CD4-positive, alpha-beta T cell treated with Interleukin-4 for 1 hour (primary cell): ENCODE measurements around the gene LMBRD2.
A peak's percentile ranks its signal among the peaks of the same experiment; 100 is the strongest.
"Not testable (repeated sequence)": the region's sequence is repeated elsewhere in the genome, so short reads cannot be mapped to it uniquely, and the experiment has no call there.

Experiments used
- DNase-seq, 2 donors: peaks; one replicate each; pipeline ENCODE4 v3.0.0-alpha.2; 2020 to 2022

LMBRD2 gene

GRCh38 chr5:36160617-36161016 is 8.9 kb upstream of the LMBRD2 start:
- no peak for DNase-seq

- no peak for DNase-seq
Observed at GRCh38 chr5:36158144-36158543, 6.5 kb upstream of the LMBRD2 start.

GRCh38 chr5:36156619-36157018 is 4.9 kb upstream of the LMBRD2 start:
- DNase-seq: no peak

GRCh38 chr5:36156121-36156601 is 4.5 kb upstream of the LMBRD2 start:
- DNase-seq: no peak

- DNase-seq: no peak
Observed at GRCh38 chr5:36155291-36155690, 3.6 kb upstream of the LMBRD2 start.

GRCh38 chr5:36153726-36154125 is 2.0 kb upstream of the LMBRD2 start:
- DNase-seq: no peak

- DNase-seq: no peak
Observed at GRCh38 chr5:36153298-36153677, 1.6 kb upstream of the LMBRD2 start.

- no peak for DNase-seq
Observed at GRCh38 chr5:36152324-36153297, 924 bp upstream of the LMBRD2 start.

- DNase-seq: peak; percentile 19 to 36
Observed at GRCh38 chr5:36150676-36151433, 832 bp downstream of the LMBRD2 start.

- no peak for DNase-seq
Observed at GRCh38 chr5:36147681-36148080, 4.0 kb downstream of the LMBRD2 start.

GRCh38 chr5:36146390-36146789 is 5.3 kb downstream of the LMBRD2 start:
- no peak for DNase-seq

- no peak for DNase-seq
Observed at GRCh38 chr5:36145311-36145710, 6.4 kb downstream of the LMBRD2 start.

- no peak for DNase-seq
Observed at GRCh38 chr5:36138900-36139683, 12.6 kb downstream of the LMBRD2 start.

- no peak for DNase-seq
Observed at GRCh38 chr5:36136581-36136980, 15.1 kb downstream of the LMBRD2 start.

- DNase-seq: no peak
Observed at GRCh38 chr5:36135988-36136387, 15.7 kb downstream of the LMBRD2 start.

GRCh38 chr5:36133009-36133408 is 18.7 kb downstream of the LMBRD2 start:
- not testable (repeated sequence) for DNase-seq

GRCh38 chr5:36129666-36130065 is 22.0 kb downstream of the LMBRD2 start:
- not testable (repeated sequence) for DNase-seq

- no peak for DNase-seq
Observed at GRCh38 chr5:36128795-36129194, 22.9 kb downstream of the LMBRD2 start.

- no peak for DNase-seq
Observed at GRCh38 chr5:36125868-36126267, 25.8 kb downstream of the LMBRD2 start.

- no peak for DNase-seq
Observed at GRCh38 chr5:36111238-36111637, 40.4 kb downstream of the LMBRD2 start.

GRCh38 chr5:36108758-36109460 is 42.8 kb downstream of the LMBRD2 start:
- no peak for DNase-seq

GRCh38 chr5:36105819-36106218 is 45.9 kb downstream of the LMBRD2 start:
- no peak for DNase-seq
